ENCODE data around the gene FZD1.

DNA sequence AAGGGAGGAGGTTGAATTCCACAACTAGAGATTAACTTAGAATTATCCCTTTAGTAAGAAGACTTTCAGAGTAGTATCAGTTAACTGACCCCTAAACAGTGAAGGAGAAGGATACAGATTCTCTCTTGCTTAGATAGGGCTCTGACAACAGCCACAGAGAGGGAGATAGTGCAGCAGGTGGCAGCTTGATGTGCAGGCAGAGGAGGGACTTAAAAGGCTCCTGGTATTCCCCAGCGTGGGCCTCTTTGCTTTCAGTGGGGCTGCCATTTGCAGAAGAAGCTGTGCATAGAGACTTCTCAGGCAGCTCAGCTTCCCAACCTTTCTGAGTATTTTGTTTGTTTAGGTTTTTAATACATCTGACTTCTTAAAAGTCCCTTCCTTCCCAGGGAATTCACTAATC lies 16.0 kb downstream of the FZD1 start:
- TF ChIP-seq POLR2A (IDR thresholded peaks at IDR 0.05; ENCODE audit: low read depth, low read length) (no peak), SPI1 (IDR thresholded peaks at IDR 0.05; ENCODE audit: low read depth, low read length) (no peak), TAF1 (IDR thresholded peaks at IDR 0.05; ENCODE audit: low read depth, low read length) (no peak)
